Cardiac septum (tissue), 1 donor: ENCODE results near the gene WDFY4. TPM values are rescaled to one million over a fixed set of nuclear protein-coding genes. Genes with fewer than 3 reads are reported as not detected.

Experiments used
- DNase-seq: peaks from one replicate; pipeline ENCODE4 v3.0.0-alpha.2; 2020; ENCODE audit warnings: low spot score
- intact Hi-C: fragments of 100-400 bp; cut with DNase I; formaldehyde crosslinking; loops from one replicate; pipeline ENCODE4 v1.14.0; 2022
- total RNA-seq: library from RNA; stranded (reverse); fragmentation: NEBNext Ultra II Directional; extraction: Animal tissue kit (Norgen Biotek cat#: 25700); gene quantifications from one replicate; pipeline ENCODE4 v1.2.1, GENCODE V29; 2021
- donor health status: DM: no; HTN: no; CAD: no.

The WDFY4 gene
- total RNA-seq, 1 donor from 2014 or later: 1.5 TPM

DNA sequence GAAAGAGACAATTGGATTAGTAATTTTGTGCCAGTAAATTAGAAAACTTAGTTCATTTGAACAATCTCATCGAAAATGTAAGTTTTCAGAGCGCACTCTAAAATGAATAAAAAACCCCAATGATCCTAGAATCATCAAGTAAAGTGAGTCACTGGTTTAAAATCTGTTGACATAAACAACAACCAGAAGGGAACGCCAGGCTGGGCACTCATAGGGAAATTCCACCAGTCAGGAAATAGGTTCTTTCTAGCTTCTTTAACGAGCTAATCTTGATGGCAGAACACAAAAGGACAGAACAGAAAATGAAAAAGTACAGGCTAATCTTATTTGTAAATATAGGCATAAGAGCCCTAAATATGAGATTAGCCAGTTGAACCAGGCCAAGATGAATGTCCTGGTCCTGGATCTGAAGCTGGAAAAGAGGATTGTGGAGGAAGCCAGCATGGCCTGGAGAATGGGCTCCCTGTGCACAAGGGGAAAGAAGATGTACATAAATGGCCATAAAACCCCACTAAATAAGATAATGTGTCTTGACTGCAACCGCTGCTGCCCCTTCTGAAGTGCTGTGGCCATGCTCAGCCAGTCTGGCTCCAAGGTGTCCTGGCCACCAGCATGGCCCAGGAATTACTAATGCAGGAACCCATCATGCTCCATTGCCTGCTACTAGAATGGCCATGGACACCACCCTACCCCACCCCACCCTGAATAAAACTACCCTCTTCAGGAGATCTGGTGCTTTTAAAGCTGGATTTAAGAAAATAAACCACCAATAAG, 114.0 kb downstream of the WDFY4 start:
- intact Hi-C loops: no loop called here
- no peak for DNase-seq

DNA sequence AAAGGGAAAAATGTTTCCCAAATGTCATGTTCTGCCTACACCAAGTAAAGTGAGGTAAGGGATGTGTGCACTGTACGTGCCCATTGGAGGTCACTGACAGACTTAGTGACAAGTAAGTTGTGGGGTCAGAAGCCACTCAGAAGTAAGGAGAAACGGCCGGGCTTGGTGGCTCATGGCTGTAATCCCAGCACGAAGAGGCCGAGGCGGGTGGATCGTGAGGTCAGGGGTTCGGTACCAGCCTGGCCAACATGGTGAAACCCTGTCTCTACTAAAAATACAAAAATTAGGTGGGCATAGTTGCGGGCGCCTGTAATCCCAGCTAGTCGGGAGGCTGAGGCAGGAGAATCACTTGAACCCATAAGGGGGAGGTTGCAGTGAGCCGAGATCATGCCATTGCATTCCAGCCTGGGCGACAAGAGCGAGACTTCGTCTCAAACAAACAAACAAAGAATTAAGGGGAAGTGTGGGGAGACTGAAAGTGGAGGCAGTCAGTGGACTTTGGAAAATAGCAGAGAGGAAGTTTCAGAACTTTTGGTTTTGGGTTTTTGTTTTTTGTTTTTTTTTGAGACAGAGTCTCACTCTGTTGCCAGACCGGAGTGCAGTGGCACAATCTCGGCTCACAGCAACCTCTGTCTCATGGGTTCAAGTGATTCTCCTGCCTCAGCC, 114.8 kb downstream of the WDFY4 start:
- no peak for DNase-seq
- intact Hi-C loops: no loop called here

DNA sequence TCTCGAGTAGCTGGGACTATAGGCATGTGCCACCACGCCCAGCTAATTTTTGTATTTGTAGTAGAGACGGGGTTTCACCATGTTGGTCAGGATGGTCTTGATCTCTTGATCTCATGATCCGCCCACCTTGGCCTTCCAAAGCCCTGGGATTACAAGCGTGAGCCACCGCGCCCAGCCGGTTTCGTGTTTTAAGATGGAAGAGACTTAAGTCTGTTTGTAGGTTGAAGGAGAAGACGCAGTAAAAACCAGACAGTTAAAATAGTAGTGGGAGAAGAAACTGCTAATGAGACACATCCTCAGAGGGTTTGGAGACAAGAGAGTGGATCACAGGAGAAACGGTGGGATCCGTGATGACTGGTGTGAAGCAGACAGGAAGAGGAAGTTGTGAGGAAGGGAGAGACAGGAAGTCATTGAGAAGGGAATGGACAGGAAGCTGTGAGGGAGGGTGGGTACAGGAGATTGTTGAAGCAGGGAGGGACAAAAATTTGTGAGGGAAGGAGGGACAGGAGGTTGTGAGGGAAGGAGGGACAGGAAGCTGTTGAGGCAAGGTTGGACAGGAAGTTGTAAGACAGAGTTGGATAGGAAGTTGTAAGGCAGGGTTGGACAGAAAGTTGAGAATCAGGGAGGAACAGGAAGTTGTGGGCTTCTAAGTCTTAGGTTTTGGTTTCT, 115.5 kb downstream of the WDFY4 start:
- no peak for DNase-seq
- intact Hi-C loops: no loop called here

DNA sequence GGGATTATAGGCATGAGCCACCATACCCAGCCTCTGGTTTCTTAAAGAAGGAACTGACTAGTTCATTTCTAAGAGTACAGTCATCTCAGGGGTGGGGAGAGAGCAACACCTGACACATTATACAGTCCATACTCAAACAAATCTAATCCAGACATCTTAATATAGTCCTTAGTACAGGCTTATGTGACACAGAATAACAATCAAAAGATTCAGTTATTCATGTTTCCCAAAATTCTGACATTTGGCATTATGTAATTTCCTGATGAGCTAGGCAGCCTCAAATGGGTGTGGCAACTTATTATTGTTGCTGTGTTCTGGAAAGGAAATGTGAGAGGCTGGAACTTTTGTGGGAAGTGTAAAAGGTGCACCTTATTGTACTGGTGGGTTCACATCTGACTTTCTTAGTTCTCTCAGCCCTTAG, 116.3 kb downstream of the WDFY4 start:
- intact Hi-C loops: no loop called here

DNA sequence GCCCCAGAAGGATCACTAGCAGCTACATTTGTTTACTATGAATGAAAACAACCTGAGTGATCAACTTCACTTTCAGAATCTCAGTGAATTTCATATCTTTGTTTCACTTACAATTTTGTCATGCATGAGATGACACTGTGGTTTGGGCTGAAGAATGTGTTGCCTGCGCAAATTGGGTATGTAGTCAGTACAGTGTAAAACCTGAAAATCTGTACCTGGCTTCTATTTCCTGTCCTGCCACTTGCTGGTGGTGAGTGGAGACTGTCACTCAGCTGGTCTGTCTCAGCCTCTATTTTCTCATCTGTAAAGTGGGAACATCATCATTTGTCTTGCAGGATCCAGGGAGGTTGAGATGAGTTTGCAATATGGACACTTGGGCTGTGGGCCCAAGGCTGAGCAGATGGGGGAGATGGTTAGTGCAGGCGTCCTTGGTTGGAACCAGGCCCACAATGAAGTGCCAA, 118.0 kb downstream of the WDFY4 start:
- DNase-seq: no peak
- intact Hi-C loops: no loop called here

More for the DNA sequence above, 116.3 kb downstream of the WDFY4 start:
- no peak for DNase-seq

DNA sequence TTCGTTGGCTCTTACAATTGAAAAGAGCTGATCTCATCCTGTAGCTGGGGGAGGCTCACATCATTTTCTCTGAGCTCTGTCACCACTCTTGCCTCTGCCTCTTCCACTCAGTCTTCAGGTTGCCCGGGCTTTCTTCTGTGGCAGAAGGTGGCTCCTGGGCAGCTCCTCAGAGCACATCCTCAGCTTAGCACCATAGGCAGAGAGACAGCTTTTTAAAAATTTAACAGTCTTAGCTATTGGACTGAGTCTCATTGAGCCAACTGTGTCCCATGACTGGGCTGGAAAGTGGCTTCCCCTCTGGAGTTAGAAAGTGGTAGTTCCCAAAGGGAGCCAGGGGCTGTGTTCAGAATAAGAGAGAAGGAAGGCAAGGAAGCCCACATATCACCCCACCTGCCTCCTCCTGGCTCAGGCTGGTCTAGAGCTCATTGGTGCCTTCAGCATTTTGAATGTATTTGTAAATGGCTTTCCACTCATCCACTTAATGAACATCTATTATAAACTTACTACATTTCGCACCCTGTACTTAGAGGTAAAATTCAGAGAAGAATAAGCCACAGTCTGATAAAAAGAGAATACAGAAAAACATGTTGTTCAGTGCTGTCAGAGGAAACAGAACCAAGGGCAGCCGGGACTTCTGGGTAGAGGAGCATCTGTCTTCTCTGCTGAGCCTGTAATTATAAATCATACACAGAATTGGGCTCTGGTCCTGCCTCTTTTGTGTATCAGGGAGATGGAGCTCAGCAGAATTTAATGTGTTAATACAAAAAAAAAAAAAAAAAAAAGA, 119.3 kb downstream of the WDFY4 start:
- no peak for DNase-seq
- intact Hi-C loops: no loop called here

DNA sequence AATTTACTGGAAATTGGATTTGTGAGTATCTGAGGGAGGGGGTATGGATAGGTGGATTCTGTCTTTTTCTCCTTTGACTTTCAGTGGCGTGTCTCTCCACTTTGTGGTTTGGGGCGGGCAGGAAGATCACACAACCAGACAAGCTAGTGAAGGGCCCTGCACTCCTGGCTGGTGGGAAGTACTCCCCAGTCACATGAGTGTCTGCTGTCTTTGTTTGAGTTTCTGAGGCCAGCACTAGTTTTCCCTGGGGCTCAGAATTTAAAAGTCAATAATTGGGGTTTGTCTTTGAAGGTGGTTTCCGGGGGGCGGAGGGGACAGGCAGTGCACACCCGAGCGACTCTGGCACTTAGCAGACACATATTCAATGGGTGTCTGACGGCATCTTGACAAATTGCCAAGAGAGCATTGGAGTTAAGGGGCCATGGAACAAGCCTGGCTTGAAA, 120.1 kb downstream of the WDFY4 start:
- intact Hi-C loops: no loop called here

DNA sequence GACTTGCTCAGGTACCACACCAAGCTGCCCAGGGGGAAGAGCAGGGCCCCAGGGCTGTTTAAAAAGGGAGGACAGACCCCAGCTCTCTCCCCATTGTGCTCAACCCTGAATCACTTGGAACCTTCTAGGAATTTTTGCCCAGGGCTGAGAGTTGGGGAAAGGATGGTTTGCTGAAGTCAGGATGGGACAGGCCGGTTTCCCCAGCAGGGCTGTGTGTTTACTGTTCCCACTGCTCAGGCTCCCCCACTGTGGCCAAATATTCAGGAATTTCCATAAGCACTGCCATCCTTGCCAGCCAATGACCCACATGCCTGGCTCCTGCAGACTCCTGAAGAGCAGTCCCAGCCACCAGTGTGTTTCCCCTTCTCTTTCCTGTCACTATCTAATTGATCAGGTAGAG, 120.7 kb downstream of the WDFY4 start:
- no peak for DNase-seq
- intact Hi-C loops: no loop called here

More for the DNA sequence above, 120.1 kb downstream of the WDFY4 start:
- DNase-seq: no peak

DNA sequence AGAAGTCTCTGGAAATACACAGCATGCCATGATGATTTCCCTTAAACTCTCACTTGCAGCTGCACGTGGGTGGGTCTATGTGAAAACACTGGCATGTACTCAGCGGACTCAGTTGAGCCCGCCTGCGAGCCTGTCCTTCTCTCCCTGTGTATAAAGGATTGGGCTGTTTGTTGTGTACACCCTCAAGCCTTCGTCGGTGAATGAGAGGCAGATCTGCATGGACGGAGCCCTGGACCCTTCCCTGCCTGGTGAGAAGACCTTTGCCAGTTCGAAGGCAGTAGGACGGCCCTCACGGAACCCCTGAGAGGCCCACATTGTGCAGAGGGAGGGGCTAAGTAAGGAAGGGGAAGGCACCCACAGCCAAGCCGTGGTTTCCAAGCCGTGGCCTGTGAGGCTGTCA, 121.2 kb downstream of the WDFY4 start:
- intact Hi-C loops: no loop called here
- DNase-seq: no peak

DNA sequence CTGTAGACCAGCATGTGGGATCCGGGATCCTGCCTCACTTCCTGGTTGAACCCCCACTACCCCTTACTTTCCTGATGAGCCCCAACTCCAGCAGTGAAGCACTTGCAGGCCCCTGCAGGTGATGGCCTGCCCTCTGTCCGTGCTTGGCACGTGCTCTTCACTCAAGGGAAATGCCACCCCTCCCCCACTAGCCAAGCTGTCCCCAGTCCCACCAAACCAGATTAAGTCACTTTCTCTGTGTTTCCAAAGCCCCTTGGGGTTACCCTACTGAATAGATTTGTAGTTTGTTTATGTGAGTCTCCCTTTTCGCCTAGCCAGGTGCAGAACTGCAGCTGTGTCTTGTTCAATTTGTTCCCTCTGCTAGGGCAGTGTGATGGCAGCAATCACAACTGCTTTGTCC, 121.7 kb downstream of the WDFY4 start:
- no peak for DNase-seq
- intact Hi-C loops: no loop called here

DNA sequence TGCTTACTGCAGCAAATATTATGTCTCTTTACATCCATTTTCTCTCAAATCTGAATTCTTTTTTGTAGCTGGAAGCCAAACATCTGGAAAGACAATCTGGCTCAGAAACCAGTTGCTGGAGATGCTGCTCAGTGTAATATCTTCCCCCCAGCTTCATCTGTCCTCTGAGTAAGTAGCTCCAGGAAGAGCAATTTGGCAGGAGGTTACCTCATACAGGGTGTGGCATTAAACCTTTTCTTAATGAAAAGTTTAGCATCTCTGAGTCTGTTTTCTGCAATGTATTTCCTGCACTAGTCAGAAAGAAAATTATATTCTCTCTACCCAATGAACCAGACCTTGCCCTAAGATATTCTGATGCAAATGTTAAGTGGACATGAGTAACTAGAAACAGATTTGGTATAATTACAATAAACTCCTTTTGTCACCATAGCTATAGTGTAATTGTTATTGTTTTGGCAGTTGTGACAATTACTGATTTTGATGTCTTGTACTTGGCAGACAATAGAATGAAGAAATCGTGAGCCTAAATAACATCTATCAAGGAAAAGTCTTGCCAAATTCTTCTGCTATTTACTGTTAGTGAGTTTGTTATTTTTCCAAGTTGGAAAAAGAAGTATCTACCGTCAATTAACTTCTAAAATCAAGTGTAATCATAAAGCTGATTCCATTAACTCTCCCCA, 123.3 kb downstream of the WDFY4 start:
- intact Hi-C loops: no loop called here
- no peak for DNase-seq

DNA sequence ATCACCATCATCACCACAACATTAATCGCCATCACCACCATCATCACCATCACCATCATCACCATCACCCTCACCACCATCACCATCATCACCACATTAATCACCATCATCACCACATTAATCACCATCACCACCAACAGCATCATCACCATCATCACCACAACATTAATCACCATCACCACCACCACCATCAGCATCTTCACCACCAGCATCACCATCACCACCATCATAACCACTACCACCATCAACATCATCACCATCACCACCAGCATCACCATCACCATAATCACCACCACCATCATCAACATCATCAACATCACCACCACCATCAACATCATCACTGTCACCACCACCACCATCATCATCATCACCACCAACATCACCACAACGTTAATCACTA, 124.6 kb downstream of the WDFY4 start:
- intact Hi-C loops: no loop called here
- no peak for DNase-seq

DNA sequence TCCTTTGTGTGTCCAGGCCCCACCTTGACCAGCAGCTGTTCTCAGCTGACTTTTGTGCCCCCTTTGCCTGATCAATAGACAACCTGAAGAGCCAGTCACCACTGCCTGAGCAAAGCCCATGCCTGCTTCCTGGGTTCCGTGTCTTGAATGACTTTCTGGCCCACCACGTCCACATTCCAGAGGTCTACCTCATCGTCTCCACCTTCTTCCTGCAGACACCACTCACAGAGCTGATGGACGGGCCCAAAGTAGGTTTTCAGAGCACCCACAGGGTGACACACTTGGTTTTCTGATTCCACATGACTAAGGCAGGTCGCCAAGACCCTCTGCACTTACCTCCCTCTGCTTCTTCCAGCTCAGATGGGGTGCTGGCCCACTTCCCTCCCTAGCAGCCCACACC, 126.8 kb downstream of the WDFY4 start:
- no peak for DNase-seq
- intact Hi-C loops: no loop called here

DNA sequence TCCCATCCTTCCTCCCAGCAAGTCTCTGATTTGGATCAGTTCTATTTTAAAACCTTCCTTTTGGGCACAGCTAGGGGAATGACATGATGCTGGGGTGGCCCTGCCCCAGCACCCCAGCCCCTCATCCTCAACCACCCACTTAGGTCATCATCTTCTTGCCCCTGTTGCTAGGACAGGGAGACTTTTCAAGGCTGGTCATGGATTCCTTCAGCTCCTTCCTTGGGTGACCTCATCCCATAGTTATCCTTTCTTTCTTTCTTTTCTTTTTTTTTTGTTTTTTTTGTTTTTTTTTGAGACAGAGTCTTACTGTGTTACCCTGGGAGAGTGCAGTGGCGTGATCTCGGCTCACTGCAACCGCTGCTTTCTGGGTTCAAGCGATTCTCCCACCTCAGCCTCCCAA, 127.2 kb downstream of the WDFY4 start:
- intact Hi-C loops: no loop called here

DNA sequence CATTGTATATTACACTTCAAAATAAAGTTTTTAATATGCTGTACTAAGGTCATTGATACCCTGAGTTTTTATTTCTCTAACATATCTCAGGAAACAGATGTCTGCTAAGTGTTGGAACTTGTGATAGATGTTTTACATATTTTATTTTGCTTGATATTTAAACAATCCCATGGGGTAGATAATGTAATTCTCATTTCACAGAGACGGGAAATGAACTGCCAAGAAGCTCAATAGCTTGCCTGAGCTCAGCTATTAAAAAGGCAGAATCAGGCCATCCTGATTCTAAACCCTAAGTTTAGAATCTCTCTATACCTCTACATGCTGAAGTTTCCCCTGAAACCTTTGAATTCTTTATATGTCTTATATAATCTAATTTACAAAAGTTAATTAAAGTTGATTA, 128.6 kb downstream of the WDFY4 start:
- DNase-seq: no peak
- intact Hi-C loops: no loop called here

More for the DNA sequence above, 127.2 kb downstream of the WDFY4 start:
- no peak for DNase-seq

DNA sequence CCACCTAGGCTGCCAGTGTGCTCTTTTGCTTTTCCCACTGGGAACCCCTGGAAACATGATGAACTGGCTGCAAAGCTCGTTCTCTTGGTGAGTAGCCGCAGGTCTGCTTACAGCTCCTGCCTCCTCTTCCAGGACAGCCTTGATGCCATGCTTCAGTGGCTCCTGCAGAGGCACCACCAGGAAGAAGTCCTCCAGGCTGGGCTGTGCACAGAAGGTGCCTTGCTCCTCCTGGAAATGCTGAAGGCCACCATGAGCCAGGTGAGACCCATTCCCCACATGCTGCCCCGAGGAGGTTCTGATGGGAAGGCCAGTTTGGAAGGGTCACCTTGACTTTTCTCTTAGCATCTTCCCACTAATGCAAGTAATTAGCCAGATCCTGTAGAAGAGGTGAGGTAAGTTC, 129.2 kb downstream of the WDFY4 start:
- intact Hi-C loops: no loop called here
- no peak for DNase-seq

DNA sequence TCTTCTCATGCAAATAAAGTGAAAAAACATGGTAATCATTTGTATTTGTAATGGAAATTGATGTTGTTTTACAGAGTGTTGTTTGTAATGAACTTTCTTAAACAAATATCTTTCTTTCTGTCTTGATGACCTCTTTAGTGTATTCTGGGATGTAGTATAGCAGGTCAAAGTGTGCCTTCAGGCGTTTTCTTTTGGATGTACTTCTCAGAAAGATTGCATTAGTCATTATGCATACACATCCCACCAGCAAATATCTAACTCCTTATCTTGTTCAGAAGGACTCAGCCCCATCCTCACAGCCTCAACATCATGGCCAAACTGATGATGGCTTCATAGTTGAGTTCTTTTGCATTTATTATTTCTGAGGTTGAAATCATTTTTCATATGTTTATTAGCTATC, 130.3 kb downstream of the WDFY4 start:
- intact Hi-C loops: no loop called here
- no peak for DNase-seq

DNA sequence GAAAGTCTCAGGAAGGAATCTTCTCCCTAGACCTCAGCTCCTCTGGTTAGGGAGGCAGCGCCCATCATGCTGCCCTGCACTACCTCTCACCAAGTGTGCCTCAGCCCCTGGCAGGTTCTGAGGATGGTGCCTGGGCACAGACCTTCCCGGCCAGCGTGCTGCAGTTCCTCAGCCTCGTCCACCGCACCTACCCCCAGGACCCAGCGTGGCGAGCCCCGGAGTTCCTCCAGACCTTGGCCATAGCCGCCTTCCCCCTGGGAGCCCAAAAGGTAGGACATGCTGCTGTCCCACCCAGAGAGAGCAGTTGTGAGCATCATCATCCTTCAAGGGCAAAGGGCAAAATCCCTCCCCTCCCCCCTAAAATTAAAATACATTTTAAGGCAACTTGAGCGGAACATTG, 132.5 kb downstream of the WDFY4 start:
- intact Hi-C loops: no loop called here
- DNase-seq: no peak

DNA sequence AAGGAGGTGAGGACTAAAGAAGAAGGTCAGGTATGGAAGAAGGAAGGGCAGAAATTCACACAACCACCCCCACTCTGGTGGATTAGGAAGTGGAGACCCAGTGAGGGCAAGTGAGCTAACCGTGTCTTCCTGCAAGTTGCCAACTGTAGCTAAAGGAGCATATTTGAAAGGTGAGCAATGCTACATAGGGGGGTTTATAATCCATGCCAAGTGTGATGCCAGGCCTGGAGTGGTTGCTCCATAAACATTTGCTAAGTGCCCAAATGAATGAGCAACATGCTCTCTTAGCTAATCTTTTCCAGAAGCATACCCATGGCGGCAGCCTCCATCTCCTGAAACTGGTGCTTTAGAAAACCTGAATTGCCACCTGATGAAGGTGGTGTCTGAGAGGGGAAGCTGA, 133.4 kb downstream of the WDFY4 start:
- intact Hi-C loops: no loop called here
- no peak for DNase-seq
